Transverse colon (tissue), 4 donors: Measurements from ENCODE around the gene SUCO. TPM values are rescaled to one million over a fixed set of nuclear protein-coding genes. Genes with fewer than 3 reads are reported as not detected.

Source experiments
- DNase-seq: peaks from one replicate; pipeline ENCODE4 v3.0.0-alpha.2; 2019
- H3K27ac ChIP-seq, 4 donors: fragments of 200-600 bp; sonication (generic); 2 replicates each; pipeline ENCODE4 v1.5.1; 2016 to 2018; ENCODE audit warnings: inconsistent platforms in 4 of 4
- H3K27me3 ChIP-seq: fragments of 200-600 bp; sonication (generic); 2 replicates; pipeline ENCODE4 v1.5.1; 2017; ENCODE audit warnings: inconsistent platforms
- H3K36me3 ChIP-seq, 4 donors: fragments of 200-600 bp; sonication (generic); 2 replicates each; pipeline ENCODE4 v1.5.1; 2017 to 2019; ENCODE audit warnings: inconsistent platforms in 4 of 4
- H3K4me1 ChIP-seq, 4 donors: fragments of 200-600 bp; sonication (generic); 2 replicates each; pipeline ENCODE4 v1.5.1; 2017 to 2020; ENCODE audit warnings: inconsistent platforms in 4 of 4
- H3K4me3 ChIP-seq, 4 donors: fragments of 200-600 bp; sonication (generic); 1 replicate in 1 of 4; 2 replicates in 3 of 4; pipeline versions ENCODE4 v1.5.1 to v1.6.1; 2017 to 2019; ENCODE audit warnings: inconsistent platforms in 4 of 4
- H3K9me3 ChIP-seq, 2 donors: fragments of 200-600 bp; sonication (generic); 2 replicates each; pipeline ENCODE4 v1.5.1; 2017 to 2019; ENCODE audit warnings: inconsistent platforms in 2 of 2
- CTCF ChIP-seq, 5 experiments: fragments of 200-600 bp in 3 of 5; fragments of 450-650 bp in 2 of 5; sonication (generic) in 3 of 5; IDR thresholded peaks; 1 replicate in 2 of 5; 2 replicates in 3 of 5; pipeline ENCODE4 v1.5.1; 2016 to 2017; ENCODE audit warnings: antibody characterized with exemption in 5 of 5, inconsistent platforms in 3 of 5, mild to moderate bottlenecking in 2 of 5, moderate library complexity in 1 of 5
- EP300 ChIP-seq: sonication (generic); formaldehyde crosslinking; IDR thresholded peaks from one replicate; pipeline ENCODE4 v1.6.1; 2017; ENCODE audit warnings: antibody characterized with exemption, low read depth
- POLR2A ChIP-seq: fragments of 450-650 bp; IDR thresholded peaks from one replicate; pipeline ENCODE4 v1.6.1; 2016; ENCODE audit warnings: antibody characterized with exemption, mild to moderate bottlenecking, moderate library complexity
- POLR2AphosphoS5 ChIP-seq, 3 donors: sonication (generic); formaldehyde crosslinking; IDR thresholded peaks; one replicate each; pipeline ENCODE4 v1.6.1; 2016; ENCODE audit warnings: antibody characterized with exemption in 3 of 3
- WGBS, 2 donors: methylation state at CpG; one replicate each; pipeline ENCODE4 v1.1.5; 2018; ENCODE audit warnings: low coverage in 1 of 2; 5-methylcytosine and 5-hydroxymethylcytosine counted together
- in situ Hi-C, 4 donors: fragments of 200-750 bp; cut with MboI; loops; one replicate each; pipeline versions ENCODE4 v1.15.0 to v1.15.1; 2017; ENCODE audit warnings: low sequenced_read_pairs in 3 of 4, low pct_ligation_motif_present in 1 of 4, low pct_unique_long_range_greater_than_20kb in 1 of 4
- intact Hi-C: fragments of 100-400 bp; cut with DNase I; formaldehyde crosslinking; loops from one replicate; pipeline ENCODE4 v1.15.1; 2023; ENCODE audit warnings: low total_unique reads
- small RNA-seq, 4 donors: library from RNA; depleted of rRNA; stranded (forward); fragments of <200 nt; gene quantifications; one replicate each; pipeline ENCODE3, GENCODE V24; 2016
- total RNA-seq, 4 donors: library from RNA; depleted of rRNA; stranded (reverse); fragments of >200 nt; gene quantifications; one replicate each; pipeline ENCODE4 v1.1.0, GENCODE V29; 2016

The SUCO gene
- total RNA-seq, 4 donors from 2014 or later, result 10.1 to 48.4 (median 21.6) TPM

GRCh38 chr1:172661107-172661506, 128.2 kb downstream of the SUCO start:
- no peak for DNase-seq
- Histone ChIP-seq H3K4me1 (no peaks in the 10 kb centered on the region), H3K9me3 (no peaks in the 10 kb centered on the region), H3K27ac (no peak overlapping the region), H3K27me3 (no peaks in the 10 kb centered on the region), H3K4me3 (no peak overlapping the region), H3K36me3 (no peaks in the 10 kb centered on the region)
- intact Hi-C loops, result no loop called here
- TF ChIP-seq CTCF (IDR thresholded peaks at IDR 0.05), result no peak
- TF ChIP-seq POLR2A, result no peak
- no peak for TF ChIP-seq POLR2AphosphoS5 (IDR thresholded peaks at IDR 0.05)
- no peak for TF ChIP-seq EP300
- in situ Hi-C loops, result no loop called here
- 40 to 77% methylated on average over 1 to 3 of the region's 3 CpGs for WGBS, 2 donors

Small RNA genes within 50 kb of the gene (small RNA-seq; reads per million reads assigned to genes)
- gene RNU6-693P, result 0 reads per million in 4 donors

Other genes with a start within 250 kb of the SUCO start
- not detected for gene C1orf105, start 112.5 kb upstream of the SUCO start, total RNA-seq
- gene PIGC, start 89.1 kb upstream of the SUCO start, total RNA-seq, result 10 to 100 TPM in 3 of 4 donors, 1 to 10 TPM in 1; 9.8 to 43.8 (median 22.8) TPM
- gene FASLG, start 126.0 kb downstream of the SUCO start, total RNA-seq, result 1 to 10 TPM in 1 of 4 donors, under 1 TPM in 1, not detected in 2; 0.68 to 2.2 TPM